ENCODE measurements around the gene SMPD3. TPM values are rescaled to one million over a fixed set of nuclear protein-coding genes. Genes with fewer than 3 reads are reported as not detected.

Gene SMPD3
- total and polyA plus RNA-seq, 4 donors: 1.7 to 13.9 (median 5.0) TPM

- Histone ChIP-seq H3K27me3 (ENCODE audit: control insufficient read depth in 3 of 3, insufficient read depth in 3 of 3, low read length in 2 of 3) (no peaks in the 10 kb centered on the region), H3K9me3 (ENCODE audit: control insufficient read depth in 4 of 4, insufficient read depth in 3 of 4, low read length in 3 of 4) (no peaks in the 10 kb centered on the region), H3K9ac (ENCODE audit: insufficient read depth in 1 of 2, low read length in 2 of 2) (no peak overlapping the region), H3K36me3 (ENCODE audit: control insufficient read depth in 4 of 4, insufficient read depth in 4 of 4, low read length in 4 of 4) (no peaks in the 10 kb centered on the region), H3K4me1 (ENCODE audit: control insufficient read depth in 5 of 5, insufficient read depth in 5 of 5, low read length in 5 of 5) (peaks cover 0 to 16% (median 0%) of the 10 kb centered on the region in 5 donors), H3K27ac (ENCODE audit: low read depth in 1 of 2, low read length in 1 of 2) (peak overlapping the region in 1 of 2 donors; percentile 89), H3K4me3 (no peak overlapping the region)
- WGBS, 2 donors: 47 to 53% methylated on average over 15 of the region's 15 CpGs
- no peak for TF ChIP-seq CTCF (IDR thresholded peaks at IDR 0.05; ENCODE audit: control extremely low read depth, extremely low read depth)
- peak; percentile 66 for ATAC-seq (ENCODE audit: insufficient read depth, low FRiP score)
- peak in 2 of 3 donors; percentile 50 to 70 for DNase-seq
Observed at GRCh38 chr16:68416057-68417046, 32.0 kb downstream of the SMPD3 start.

DNA sequence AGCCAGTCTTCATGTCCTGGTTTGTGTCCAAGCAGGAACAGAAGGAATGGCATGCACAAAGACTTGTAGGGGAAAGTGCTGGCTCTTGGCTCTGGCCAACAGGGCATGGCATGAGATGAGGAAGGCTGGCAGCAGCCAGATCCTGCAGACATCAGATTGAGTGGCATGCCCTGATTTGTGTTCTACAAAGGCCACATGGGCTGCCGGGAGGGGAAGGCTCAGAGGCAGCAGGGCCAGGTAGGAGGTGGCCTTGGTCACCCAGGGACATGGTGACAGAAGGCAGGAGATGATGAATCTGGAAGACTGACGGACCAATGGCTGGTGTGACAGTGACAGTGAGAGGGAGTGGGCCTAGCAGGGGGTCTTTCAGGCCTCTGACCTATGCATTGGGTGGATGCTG lies 33.7 kb downstream of the SMPD3 start:
- H3K4me3 ChIP-seq: no peak overlapping the region
- no peaks in the 10 kb centered on the region for H3K9me3 ChIP-seq (ENCODE audit: control insufficient read depth in 4 of 4, insufficient read depth in 3 of 4, low read length in 3 of 4)
- H3K4me1 ChIP-seq (ENCODE audit: control insufficient read depth in 5 of 5, insufficient read depth in 5 of 5, low read length in 5 of 5): peaks cover 0 to 16% (median 0%) of the 10 kb centered on the region in 5 donors
- WGBS, 2 donors: 49 to 76% methylated on average over 2 of the region's 2 CpGs
- ATAC-seq (ENCODE audit: insufficient read depth, low FRiP score) (no peak), DNase-seq (no peak)
- TF ChIP-seq CTCF (IDR thresholded peaks at IDR 0.05; ENCODE audit: control extremely low read depth, extremely low read depth): no peak
- peak overlapping the region in 1 of 2 donors; percentile 21 for H3K27ac ChIP-seq (ENCODE audit: low read depth in 1 of 2, low read length in 1 of 2)
- H3K36me3 ChIP-seq (ENCODE audit: control insufficient read depth in 4 of 4, insufficient read depth in 4 of 4, low read length in 4 of 4): no peaks in the 10 kb centered on the region
- H3K9ac ChIP-seq (ENCODE audit: insufficient read depth in 1 of 2, low read length in 2 of 2): no peak overlapping the region
- H3K27me3 ChIP-seq (ENCODE audit: control insufficient read depth in 3 of 3, insufficient read depth in 3 of 3, low read length in 2 of 3): no peaks in the 10 kb centered on the region

DNA sequence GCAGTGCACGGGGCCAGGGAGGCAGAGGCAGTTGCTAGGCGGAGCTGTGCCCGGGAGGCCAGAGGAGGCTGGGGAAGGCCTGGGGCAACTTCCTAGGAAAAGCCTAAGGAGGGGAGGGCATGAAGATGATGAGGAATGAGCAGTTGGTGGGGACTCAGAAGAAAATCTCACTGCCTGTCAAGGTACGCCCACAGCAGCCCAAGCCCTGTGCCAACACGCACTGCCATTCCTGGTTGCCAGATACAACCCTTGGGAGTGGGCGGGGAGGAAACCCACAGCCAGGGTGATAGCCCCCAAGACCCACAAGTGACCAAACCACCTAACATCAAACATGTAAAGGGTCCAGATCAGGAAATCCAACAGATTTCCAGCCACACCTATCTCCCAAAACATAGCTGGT lies 36.2 kb downstream of the SMPD3 start:
- peaks cover 0 to 11% (median under 1%) of the 10 kb centered on the region in 5 donors for H3K4me1 ChIP-seq (ENCODE audit: control insufficient read depth in 5 of 5, insufficient read depth in 5 of 5, low read length in 5 of 5)
- no peak overlapping the region for H3K4me3 ChIP-seq
- no peaks in the 10 kb centered on the region for H3K36me3 ChIP-seq (ENCODE audit: control insufficient read depth in 4 of 4, insufficient read depth in 4 of 4, low read length in 4 of 4)
- no peak overlapping the region for H3K9ac ChIP-seq (ENCODE audit: insufficient read depth in 1 of 2, low read length in 2 of 2)
- 98% methylated on average over 6 of the region's 6 CpGs for WGBS, 2 donors
- no peak for DNase-seq
- no peak overlapping the region for H3K27ac ChIP-seq (ENCODE audit: low read depth in 1 of 2, low read length in 1 of 2)
- ATAC-seq (ENCODE audit: insufficient read depth, low FRiP score): no peak
- TF ChIP-seq CTCF (IDR thresholded peaks at IDR 0.05; ENCODE audit: control extremely low read depth, extremely low read depth): no peak
- no peaks in the 10 kb centered on the region for H3K9me3 ChIP-seq (ENCODE audit: control insufficient read depth in 4 of 4, insufficient read depth in 3 of 4, low read length in 3 of 4)
- H3K27me3 ChIP-seq (ENCODE audit: control insufficient read depth in 3 of 3, insufficient read depth in 3 of 3, low read length in 2 of 3): peaks cover 0 to 10% (median 0%) of the 10 kb centered on the region in 3 donors

Data from lung (tissue), 12 donors.